Measurements from ENCODE around the gene FDX2. TPM values are rescaled to one million over a fixed set of nuclear protein-coding genes. Genes with fewer than 3 reads are reported as not detected.

Gene FDX2
- total and polyA plus RNA-seq, 8 donors, result 16.0 to 25.4 (median 19.6) TPM

DNA sequence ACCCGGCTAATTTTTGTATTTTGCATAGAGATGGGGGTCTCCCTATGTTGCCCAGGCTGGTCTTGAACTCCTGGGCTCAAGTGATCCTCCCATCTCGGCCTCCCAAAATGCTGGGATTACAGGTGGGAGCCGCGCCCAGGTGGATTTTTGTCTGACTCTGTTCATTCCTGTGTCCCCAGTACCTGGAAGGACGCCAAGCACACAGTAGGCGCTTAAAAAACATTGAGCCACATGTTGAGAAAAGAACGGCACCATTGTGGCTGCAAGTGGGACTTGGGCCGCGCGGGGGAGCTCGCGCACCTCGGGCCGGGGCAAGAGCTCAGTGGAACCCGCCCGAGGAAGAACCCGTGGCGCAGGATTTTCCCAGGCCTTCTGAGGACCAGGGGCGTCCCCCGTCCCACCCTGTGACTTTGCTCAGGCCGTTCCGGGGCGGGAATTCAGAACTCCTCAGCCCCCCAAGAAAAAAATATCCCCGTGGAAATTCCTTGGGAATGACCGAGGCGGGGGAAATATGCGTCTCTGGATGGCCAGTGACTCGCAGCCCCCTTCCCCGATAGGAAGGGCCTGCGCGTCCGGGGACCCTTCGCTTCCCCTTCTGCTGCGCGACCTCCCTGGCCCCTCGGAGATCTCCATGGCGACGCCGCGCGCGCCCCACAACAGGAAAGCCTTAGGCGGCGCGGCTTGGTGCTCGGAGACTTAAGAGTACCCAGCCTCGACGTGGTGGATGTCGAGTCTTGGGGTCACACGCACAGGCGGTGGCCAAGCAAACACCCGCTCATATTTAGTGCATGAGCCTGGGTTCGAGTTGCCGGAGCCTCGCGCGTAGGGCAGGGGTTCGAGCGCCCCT, 46.3 kb downstream of the FDX2 start:
- peak overlapping the region; percentile 96 to 99 for H3K27ac ChIP-seq
- DNase-seq (peak; percentile 69 to 97 (median 90)), ATAC-seq (peak; percentile 79)
- H3K36me3 ChIP-seq, result peaks cover 0 to 20% of the 10 kb centered on the region in 2 donors
- no peaks in the 10 kb centered on the region for H3K27me3 ChIP-seq
- TF ChIP-seq CTCF (IDR thresholded peaks at IDR 0.05), result peak; percentile 88 to 92
- no peaks in the 10 kb centered on the region for H3K9me3 ChIP-seq
- intact Hi-C loops (cut with DNase I), result loop anchor here in 1 of 2 donors (5.0 kb wide), 1 partner anchor 123 kb away; no protein-coding TSS in a partner anchor
- peaks cover 3 to 62% of the 10 kb centered on the region in 2 donors for H3K4me1 ChIP-seq
- H3K4me3 ChIP-seq, result peak overlapping the region; percentile 51 to 65

- Histone ChIP-seq H3K36me3 (peaks cover 0 to 5% of the 10 kb centered on the region in 2 donors), H3K9me3 (no peaks in the 10 kb centered on the region), H3K4me1 (peaks cover 3 to 47% of the 10 kb centered on the region in 2 donors), H3K27me3 (no peaks in the 10 kb centered on the region), H3K4me3 (no peak overlapping the region), H3K27ac (peak overlapping the region; percentile 60 to 99)
- DNase-seq (no peak), ATAC-seq (no peak)
- TF ChIP-seq CTCF (IDR thresholded peaks at IDR 0.05), result no peak
- intact Hi-C loops (cut with DNase I), result no loop called here
Measured at GRCh38 chr19:10268071-10268470, 47.7 kb downstream of the FDX2 start.

- Histone ChIP-seq H3K4me1 (peaks cover 0 to 36% of the 10 kb centered on the region in 2 donors), H3K27ac (peak overlapping the region in 1 of 2 donors; percentile 99), H3K36me3 (no peaks in the 10 kb centered on the region), H3K27me3 (no peaks in the 10 kb centered on the region), H3K9me3 (no peaks in the 10 kb centered on the region), H3K4me3 (no peak overlapping the region)
- intact Hi-C loops (cut with DNase I), result no loop called here
- DNase-seq (no peak), ATAC-seq (no peak)
- no peak for TF ChIP-seq CTCF (IDR thresholded peaks at IDR 0.05)
Measured at GRCh38 chr19:10266706-10267105, 49.1 kb downstream of the FDX2 start.

DNA sequence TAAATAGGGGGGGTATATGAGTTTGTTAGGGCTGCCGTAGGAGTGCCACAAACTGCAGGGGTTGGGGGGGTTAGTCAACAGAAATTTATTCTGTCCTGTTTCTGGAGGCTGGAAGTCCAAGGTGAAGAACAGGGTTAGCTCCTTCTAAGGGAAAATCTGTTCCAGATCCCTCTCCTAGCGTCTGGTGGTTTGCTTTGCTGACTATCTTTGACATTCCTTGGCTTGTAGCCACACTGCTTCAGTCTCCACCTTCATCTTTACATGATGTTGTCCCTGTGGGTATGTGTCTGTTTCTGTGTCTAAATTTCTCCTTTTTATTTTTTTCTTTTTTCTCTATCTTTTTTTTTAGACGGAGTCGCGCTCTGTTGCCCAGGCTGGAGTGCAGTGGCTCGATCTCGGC, 53.0 kb downstream of the FDX2 start:
- Histone ChIP-seq H3K4me3 (no peak overlapping the region), H3K27ac (no peak overlapping the region), H3K9me3 (no peaks in the 10 kb centered on the region), H3K36me3 (peaks cover 0 to 11% of the 10 kb centered on the region in 2 donors), H3K4me1 (peaks cover 0 to 18% of the 10 kb centered on the region in 2 donors), H3K27me3 (no peaks in the 10 kb centered on the region)
- TF ChIP-seq CTCF (IDR thresholded peaks at IDR 0.05), result no peak
- no peak for DNase-seq
- intact Hi-C loops (cut with DNase I), result no loop called here
- no peak for ATAC-seq

GRCh38 chr19:10260141-10260584, 55.7 kb downstream of the FDX2 start:
- no peaks in the 10 kb centered on the region for H3K27me3 ChIP-seq
- H3K4me1 ChIP-seq, result peaks cover 0 to 10% of the 10 kb centered on the region in 2 donors
- TF ChIP-seq CTCF (IDR thresholded peaks at IDR 0.05), result no peak
- H3K36me3 ChIP-seq, result peaks cover 0 to 37% of the 10 kb centered on the region in 2 donors
- H3K9me3 ChIP-seq, result no peaks in the 10 kb centered on the region
- ATAC-seq (peak; percentile 86), DNase-seq (peak in 3 of 4 donors; percentile 74 to 89 (median 86))
- intact Hi-C loops (cut with DNase I), result no loop called here
- peak overlapping the region; percentile 57 to 82 for H3K27ac ChIP-seq
- no peak overlapping the region for H3K4me3 ChIP-seq
